RWPE1 (cell line): ENCODE results near the gene COG7.
"Not testable (repeated sequence)": the region's sequence is repeated elsewhere in the genome, so short reads cannot be mapped to it uniquely, and the experiment has no call there.

Experiments used
- CTCF ChIA-PET: fragments of 350-600 bp; sonication (Branson Sonifier 250); formaldehyde crosslinking; extraction: SDS; loops from one replicate; lab custom pipeline; 2021; lab: Yijun Ruan, JAX
- POLR2A ChIA-PET: fragments of 400-600 bp; formaldehyde crosslinking; extraction: SDS; loops from one replicate; lab custom pipeline; 2020; ENCODE audit warnings: antibody characterized with exemption; ENCODE audit not compliant: low non-redundant PET; lab: Yijun Ruan, JAX
- DNase-seq: peaks from one replicate; pipeline ENCODE4 v3.0.0; 2012; ENCODE audit warnings: low spot score
- H3K27ac ChIP-seq: fragments of 450-650 bp; 2 replicates; pipeline ENCODE4 v1.5.1; 2017
- CTCF ChIP-seq: fragments of 450-650 bp; conservative IDR thresholded peaks from 2 replicates; pipeline ENCODE4 v1.5.1; 2017; ENCODE audit warnings: low read depth, mild to moderate bottlenecking

The COG7 gene

GRCh38 chr16:23394141-23394831 is 58.7 kb downstream of the COG7 start:
- TF ChIP-seq CTCF: no peak
- DNase-seq: no peak
- H3K27ac ChIP-seq: peak overlapping the region; percentile 70
- ChIA-PET POLR2A (no interaction called here), CTCF (no interaction called here)

GRCh38 chr16:23392223-23392600 is 60.8 kb downstream of the COG7 start:
- CTCF ChIA-PET: interaction anchor here (0.7 kb wide), 1 partner anchor 1201 kb away, joined by 3 read pairs; no protein-coding TSS in a partner anchor
- H3K27ac ChIP-seq: peak overlapping the region; percentile 70
- no peak for TF ChIP-seq CTCF

GRCh38 chr16:23391381-23392222 is 61.4 kb downstream of the COG7 start:
- ChIA-PET POLR2A (no interaction called here), CTCF (interaction anchor here (0.6 to 0.7 kb wide), 2 partner anchors 210 to 1200 kb away, joined by 3 to 4 read pairs; no protein-coding TSS in a partner anchor)
- no peak for TF ChIP-seq CTCF
- peak overlapping the region; percentile 70 for H3K27ac ChIP-seq
- DNase-seq: no peak

More at GRCh38 chr16:23392223-23392600, 60.8 kb downstream of the COG7 start:
- no peak for DNase-seq
- POLR2A ChIA-PET: no interaction called here

- CTCF ChIA-PET, DNase-seq, POLR2A ChIA-PET: not testable (repeated sequence)
- peak overlapping the region; percentile 70 for H3K27ac ChIP-seq
Observed at GRCh38 chr16:23389936-23390335, 63.1 kb downstream of the COG7 start.

- no peak for DNase-seq
- POLR2A ChIA-PET: no interaction called here
- CTCF ChIA-PET: no interaction called here
- TF ChIP-seq CTCF: no peak
- peak overlapping the region; percentile 70 for H3K27ac ChIP-seq
Observed at GRCh38 chr16:23389201-23389600, 63.8 kb downstream of the COG7 start.

GRCh38 chr16:23388786-23389185 is 64.2 kb downstream of the COG7 start:
- ChIA-PET POLR2A (no interaction called here), CTCF (no interaction called here)
- peak overlapping the region; percentile 70 for H3K27ac ChIP-seq
- DNase-seq: no peak
- no peak for TF ChIP-seq CTCF
